ENCODE data around the gene TMEM235.

- TF ChIP-seq EWSR1 (IDR thresholded peaks at IDR 0.05; ENCODE audit: borderline replicate concordance, low read depth, partially characterized antibody) = no peak
- no peak for TF ChIP-seq U2AF2 (optimal IDR thresholded peaks at IDR 0.05; ENCODE audit: low read depth, low read length)
- TF ChIP-seq CTCF (IDR thresholded peaks at IDR 0.05 in 2 of 3, conservative IDR thresholded peaks at IDR 0.05 in 1 of 3; ENCODE audit: insufficient read depth in 2 of 3, low read depth in 1 of 3, low read length in 3 of 3) = no peak
- TF ChIP-seq EZH2 (IDR thresholded peaks at IDR 0.05; ENCODE audit: borderline replicate concordance, low read depth, low read length) = no peak
- TF ChIP-seq CBFA2T2 (conservative IDR thresholded peaks at IDR 0.05) = no peak
- no peak for TF ChIP-seq ZNF384 (IDR thresholded peaks at IDR 0.05; ENCODE audit: low read depth, low read length)
- TF ChIP-seq SREBF2 (CRISPR knock-in tag; IDR thresholded peaks at IDR 0.05) = no peak
- no peak for TF ChIP-seq REST (IDR thresholded peaks at IDR 0.05; ENCODE audit: borderline replicate concordance)
- no peak for TF ChIP-seq REST (CRISPR knock-in tag; IDR thresholded peaks at IDR 0.05; ENCODE audit: low read depth)
- no peak for TF ChIP-seq SRF (CRISPR knock-in tag; IDR thresholded peaks at IDR 0.05)
- TF ChIP-seq RFX5 (IDR thresholded peaks at IDR 0.05; ENCODE audit: low read depth, low read length) = no peak
These were observed 2.2 kb downstream of the TMEM235 start for GRCh38 chr17:78233678-78234077.
